Body of pancreas (tissue), 4 donors: ENCODE results near the gene SLC39A2. TPM values are rescaled to one million over a fixed set of nuclear protein-coding genes. Genes with fewer than 3 reads are reported as not detected.

Experiments
- ATAC-seq: fragments of 150-250 bp; one replicate; pipeline ENCODE4 v1.9.1; 2016
- DNase-seq, 4 donors: peaks; one replicate each; pipeline ENCODE4 v3.0.0-alpha.2; 2019
- H3K27ac ChIP-seq, 4 donors: fragments of 200-600 bp; sonication (generic); 1 replicate in 3 of 4; 2 replicates in 1 of 4; pipeline versions ENCODE4 v1.5.1 to v1.6.1; 2016 to 2019; ENCODE audit warnings: mild to moderate bottlenecking in 1 of 4, mixed read lengths in 1 of 4, moderate library complexity in 1 of 4
- H3K27me3 ChIP-seq, 2 donors: fragments of 200-600 bp; sonication (generic); one replicate each; pipeline ENCODE4 v1.6.0; 2016; ENCODE audit warnings: mild to moderate bottlenecking in 1 of 2
- H3K36me3 ChIP-seq, 2 donors: fragments of 200-600 bp; sonication (generic); replicated peaks in 1 of 2; 2 replicates each; pipeline ENCODE4 v1.5.1; 2016; ENCODE audit warnings: low read depth in 2 of 2; ENCODE audit not compliant: insufficient read depth in 1 of 2
- H3K4me1 ChIP-seq: fragments of 200-600 bp; sonication (generic); one replicate; pipeline ENCODE4 v1.6.0; 2016
- H3K4me3 ChIP-seq, 2 donors: fragments of 200-600 bp; sonication (generic); 1 replicate in 1 of 2; 2 replicates in 1 of 2; pipeline ENCODE4 v1.5.1; 2016 to 2019
- H3K9me3 ChIP-seq, 3 donors: fragments of 200-600 bp; sonication (generic); 1 replicate in 2 of 3; 2 replicates in 1 of 3; pipeline ENCODE4 v1.5.1; 2016
- POLR2A ChIP-seq, 3 donors: fragments of 450-650 bp; IDR thresholded peaks; one replicate each; pipeline ENCODE4 v1.6.1; 2016; ENCODE audit warnings: antibody characterized with exemption in 3 of 3, mild to moderate bottlenecking in 2 of 3
- WGBS, 2 donors: methylation state at CpG; one replicate each; pipeline ENCODE4 v1.1.5; 2017; 5-methylcytosine and 5-hydroxymethylcytosine counted together
- intact Hi-C: fragments of 100-400 bp; cut with DNase I; formaldehyde crosslinking; loops from one replicate; pipeline ENCODE4 v1.15.1; 2023
- total RNA-seq, 2 donors: library from RNA; depleted of rRNA; stranded (reverse); fragments of >200 nt; gene quantifications; one replicate each; pipeline ENCODE4 v1.1.0, GENCODE V29; 2016
- TF ChIP-seq, protein P1 (sequence below), 7 experiments: fragments of 450-650 bp in 4 of 7; fragments of 200-600 bp in 3 of 7; sonication (generic) in 3 of 7; IDR thresholded peaks; one replicate each; pipeline ENCODE4 v1.5.1; 2016 to 2019; ENCODE audit warnings: antibody characterized with exemption in 7 of 7

SLC39A2 gene
- total RNA-seq, 2 donors from 2014 or later: not detected

DNA sequence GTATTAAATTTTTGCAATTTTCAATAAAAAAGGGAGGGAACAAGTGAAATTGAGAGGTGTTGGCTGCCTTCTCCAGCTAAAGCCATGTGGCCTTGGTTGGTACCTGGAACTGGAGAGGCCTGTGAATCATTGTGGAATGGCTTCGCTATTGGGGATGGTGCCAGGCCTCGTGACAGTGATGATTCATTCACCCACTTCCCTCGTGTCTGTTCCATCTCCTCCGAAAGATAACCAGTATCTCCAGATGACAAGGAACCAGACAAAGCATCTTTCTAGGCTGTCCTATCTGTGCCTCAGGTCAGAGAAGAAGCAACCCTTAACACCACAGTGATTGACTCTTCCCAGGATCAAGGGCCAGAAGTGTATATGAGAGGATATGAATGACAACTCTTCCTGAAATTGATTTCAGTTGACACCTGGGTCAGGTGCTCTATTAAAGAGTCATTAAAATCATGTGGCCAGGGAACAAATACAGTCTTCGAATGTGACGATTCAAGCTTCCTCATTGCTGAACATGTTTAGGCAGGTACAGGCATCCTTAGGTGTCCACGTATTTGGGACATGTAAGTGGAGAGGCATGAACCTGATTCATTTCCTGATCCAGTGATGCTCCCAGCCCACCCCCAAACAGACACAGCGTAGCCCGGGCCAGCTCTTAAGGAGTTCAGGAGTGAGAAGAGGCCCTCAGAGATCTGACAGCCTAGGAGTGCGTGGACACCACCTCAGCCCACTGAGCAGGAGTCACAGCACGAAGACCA, 42.8 kb downstream of the SLC39A2 start, which contains the start of gene RNASE7:
Gene RNASE7 (plus strand): TSS at position 687 of the 758 bp plus-strand sequence. CDS start 631 bp downstream, outside the sequence.
- H3K9me3 ChIP-seq: no peaks in the 10 kb centered on the region
- peaks cover 59% of the 10 kb centered on the region for H3K4me1 ChIP-seq
- TF ChIP-seq POLR2A (IDR thresholded peaks at IDR 0.05): no peak
- TF ChIP-seq, protein P1, sequence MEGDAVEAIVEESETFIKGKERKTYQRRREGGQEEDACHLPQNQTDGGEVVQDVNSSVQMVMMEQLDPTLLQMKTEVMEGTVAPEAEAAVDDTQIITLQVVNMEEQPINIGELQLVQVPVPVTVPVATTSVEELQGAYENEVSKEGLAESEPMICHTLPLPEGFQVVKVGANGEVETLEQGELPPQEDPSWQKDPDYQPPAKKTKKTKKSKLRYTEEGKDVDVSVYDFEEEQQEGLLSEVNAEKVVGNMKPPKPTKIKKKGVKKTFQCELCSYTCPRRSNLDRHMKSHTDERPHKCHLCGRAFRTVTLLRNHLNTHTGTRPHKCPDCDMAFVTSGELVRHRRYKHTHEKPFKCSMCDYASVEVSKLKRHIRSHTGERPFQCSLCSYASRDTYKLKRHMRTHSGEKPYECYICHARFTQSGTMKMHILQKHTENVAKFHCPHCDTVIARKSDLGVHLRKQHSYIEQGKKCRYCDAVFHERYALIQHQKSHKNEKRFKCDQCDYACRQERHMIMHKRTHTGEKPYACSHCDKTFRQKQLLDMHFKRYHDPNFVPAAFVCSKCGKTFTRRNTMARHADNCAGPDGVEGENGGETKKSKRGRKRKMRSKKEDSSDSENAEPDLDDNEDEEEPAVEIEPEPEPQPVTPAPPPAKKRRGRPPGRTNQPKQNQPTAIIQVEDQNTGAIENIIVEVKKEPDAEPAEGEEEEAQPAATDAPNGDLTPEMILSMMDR (IDR thresholded peaks at IDR 0.05): no peak
- no peaks in the 10 kb centered on the region for H3K27me3 ChIP-seq
- intact Hi-C loops: no loop called here
- DNase-seq (peak in 2 of 4 donors; percentile 31 to 59), ATAC-seq (no peak)
- peak within 1 kb of the TSS; percentile 67 to 76 (median 74) for H3K27ac ChIP-seq
- no peak within 1 kb of the TSS for H3K4me3 ChIP-seq
- H3K36me3 ChIP-seq: no peaks in the 10 kb centered on the region
- 59 to 61% methylated on average over 11 of the region's 11 CpGs for WGBS, 2 donors

DNA sequence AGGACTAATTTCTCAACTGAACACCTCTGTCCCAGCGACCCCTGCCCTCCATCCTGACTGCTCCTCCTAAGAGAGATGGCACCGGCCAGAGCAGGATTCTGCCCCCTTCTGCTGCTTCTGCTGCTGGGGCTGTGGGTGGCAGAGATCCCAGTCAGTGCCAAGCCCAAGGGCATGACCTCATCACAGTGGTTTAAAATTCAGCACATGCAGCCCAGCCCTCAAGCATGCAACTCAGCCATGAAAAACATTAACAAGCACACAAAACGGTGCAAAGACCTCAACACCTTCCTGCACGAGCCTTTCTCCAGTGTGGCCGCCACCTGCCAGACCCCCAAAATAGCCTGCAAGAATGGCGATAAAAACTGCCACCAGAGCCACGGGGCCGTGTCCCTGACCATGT, 43.8 kb downstream of the SLC39A2 start:
- Histone ChIP-seq H3K4me3 (no peak overlapping the region), H3K4me1 (peaks cover 65% of the 10 kb centered on the region), H3K36me3 (no peaks in the 10 kb centered on the region), H3K27me3 (no peaks in the 10 kb centered on the region), H3K9me3 (no peaks in the 10 kb centered on the region), H3K27ac (peak overlapping the region; percentile 67 to 76 (median 74))
- TF ChIP-seq, protein P1 (IDR thresholded peaks at IDR 0.05): no peak
- no peak for TF ChIP-seq POLR2A (IDR thresholded peaks at IDR 0.05)
- 30 to 40% methylated on average over 8 of the region's 8 CpGs for WGBS, 2 donors
- DNase-seq: peak; percentile 38 to 69 (median 58)
- intact Hi-C loops: no loop called here
- ATAC-seq: no peak

DNA sequence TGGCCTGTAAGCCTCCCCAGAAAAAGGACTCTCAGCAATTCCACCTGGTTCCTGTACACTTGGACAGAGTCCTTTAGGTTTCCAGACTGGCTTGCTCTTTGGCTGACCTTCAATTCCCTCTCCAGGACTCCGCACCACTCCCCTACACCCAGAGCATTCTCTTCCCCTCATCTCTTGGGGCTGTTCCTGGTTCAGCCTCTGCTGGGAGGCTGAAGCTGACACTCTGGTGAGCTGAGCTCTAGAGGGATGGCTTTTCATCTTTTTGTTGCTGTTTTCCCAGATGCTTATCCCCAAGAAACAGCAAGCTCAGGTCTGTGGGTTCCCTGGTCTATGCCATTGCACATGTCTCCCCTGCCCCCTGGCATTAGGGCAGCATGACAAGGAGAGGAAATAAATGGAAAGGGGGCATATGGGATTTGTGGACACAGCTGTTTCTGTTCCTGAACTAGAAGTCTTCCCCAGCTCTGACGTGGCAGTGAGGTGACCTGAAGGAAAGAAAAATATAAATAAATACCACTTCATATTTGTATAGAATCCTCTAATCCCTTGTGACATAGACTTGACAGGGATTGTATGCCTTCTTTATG, 44.4 kb downstream of the SLC39A2 start:
- ATAC-seq (no peak), DNase-seq (peak in 3 of 4 donors; percentile 45 to 50 (median 46))
- WGBS, 2 donors: 4 to 19% methylated on average over 2 of the region's 2 CpGs
- intact Hi-C loops: no loop called here
- no peaks in the 10 kb centered on the region for H3K27me3 ChIP-seq
- peak overlapping the region; percentile 67 to 76 (median 74) for H3K27ac ChIP-seq
- TF ChIP-seq, protein P1 (IDR thresholded peaks at IDR 0.05): no peak
- TF ChIP-seq POLR2A (IDR thresholded peaks at IDR 0.05): no peak
- H3K4me1 ChIP-seq: peaks cover 65% of the 10 kb centered on the region
- no peak overlapping the region for H3K4me3 ChIP-seq
- H3K9me3 ChIP-seq: no peaks in the 10 kb centered on the region
- H3K36me3 ChIP-seq: no peaks in the 10 kb centered on the region

DNA sequence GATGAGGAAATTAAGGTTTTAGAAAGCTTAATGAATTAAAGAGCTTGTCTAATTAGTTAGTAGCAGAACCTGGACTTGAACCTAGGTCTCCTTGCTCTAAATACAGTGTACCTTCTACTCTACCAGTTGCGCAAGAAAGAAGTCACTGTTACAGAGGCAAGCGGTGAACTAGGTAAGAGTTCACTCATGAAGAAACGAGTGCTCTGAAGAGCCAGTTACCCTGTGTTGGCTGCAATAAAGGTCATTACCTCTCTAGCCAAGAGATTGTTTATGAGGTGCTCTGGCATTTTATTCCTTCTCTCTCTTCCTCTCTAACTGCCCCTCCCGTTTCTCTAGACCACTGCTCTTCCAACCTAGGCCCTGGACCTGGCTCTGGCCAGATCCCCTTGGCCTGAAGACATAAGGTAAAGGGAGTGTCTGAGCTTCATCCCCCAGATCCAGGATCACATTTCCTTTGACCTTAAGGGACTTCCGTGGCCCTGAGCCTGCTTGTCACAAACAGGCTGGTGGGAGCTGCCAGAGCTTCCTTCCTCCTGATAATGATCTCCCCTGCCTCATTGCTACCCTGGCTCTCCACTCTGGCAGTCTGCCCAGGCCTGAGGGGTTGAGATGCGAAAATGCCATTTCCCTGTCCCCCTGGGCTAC, 45.0 kb downstream of the SLC39A2 start:
- no peaks in the 10 kb centered on the region for H3K9me3 ChIP-seq
- DNase-seq (peak in 2 of 4 donors; percentile 35 to 38), ATAC-seq (peak; percentile 13)
- WGBS, 2 donors: 32 to 39% methylated on average over 6 of the region's 6 CpGs
- H3K4me1 ChIP-seq: peaks cover 65% of the 10 kb centered on the region
- intact Hi-C loops: no loop called here
- H3K27ac ChIP-seq: peak overlapping the region; percentile 31 to 76 (median 74)
- H3K4me3 ChIP-seq: no peak overlapping the region
- no peaks in the 10 kb centered on the region for H3K27me3 ChIP-seq
- TF ChIP-seq, protein P1 (IDR thresholded peaks at IDR 0.05): no peak
- TF ChIP-seq POLR2A (IDR thresholded peaks at IDR 0.05): no peak
- no peaks in the 10 kb centered on the region for H3K36me3 ChIP-seq
